HCT116 (cell line): Measurements from ENCODE around the gene DOP1B. TPM values are rescaled to one million over a fixed set of nuclear protein-coding genes. Genes with fewer than 3 reads are reported as not detected.
"Not testable (repeated sequence)": the region's sequence is repeated elsewhere in the genome, so short reads cannot be mapped to it uniquely, and the experiment has no call there.

Experiments
- ATAC-seq: fragments of 200-7000 bp; cut with Tn5 transposase; 2 replicates; pipeline ENCODE4 v1.9.1; 2020; ENCODE audit warnings: mild to moderate bottlenecking, moderate library complexity
- BruUV-seq: library from RNA; stranded (reverse); fragments of 400-500 nt; replicated peaks from 2 replicates; lab custom pipeline; 2021; lab: Mats Ljungman, UMichigan
- CTCF ChIA-PET: fragments of 300-600 bp; sonication (Branson Sonifier 250); formaldehyde crosslinking; loops from one replicate; lab custom pipeline; 2021; ENCODE audit warnings: antibody characterized with exemption; lab: Charles Lee
- POLR2A ChIA-PET: fragments of 300-600, 350-600 bp; sonication (Branson Sonifier 250); formaldehyde crosslinking; loops from one replicate; lab custom pipeline; 2021; ENCODE audit warnings: antibody characterized with exemption; lab: Charles Lee
- RAD21 ChIA-PET, 2 experiments: fragments of 300-600 bp; sonication (Branson Sonifier 250); formaldehyde crosslinking; loops; one replicate each; lab custom pipeline; 2023; ENCODE audit warnings: low total read pairs in 2 of 2; ENCODE audit not compliant: uncharacterized antibody in 2 of 2, unreplicated experiment in 2 of 2, low non-redundant PET in 1 of 2; lab: Charles Lee
- DNase-seq: peaks from one replicate; pipeline ENCODE4 v3.0.0-alpha.2; 2010; ENCODE audit warnings: low read depth, low spot score
- H2AFZ ChIP-seq: fragments of 200-600 bp; shearing (Covaris generic), sonication (generic); 2 replicates; pipeline ENCODE4 v1.6.1; 2017; ENCODE audit warnings: low read depth, mixed run types, mixed read lengths, antibody characterized with exemption, low read length; ENCODE audit not compliant: poor library complexity, severe bottlenecking
- H3K27ac ChIP-seq: 2 replicates; pipeline ENCODE4 v1.5.1; 2012; ENCODE audit warnings: low read depth, low read length
- H3K27me3 ChIP-seq: fragments of 200-600 bp; sonication (generic); 2 replicates; pipeline ENCODE4 v1.6.1; 2016; ENCODE audit warnings: mixed run types, low read length, mixed read lengths; ENCODE audit not compliant: insufficient read depth
- H3K36me3 ChIP-seq, 2 experiments: fragments of 200-500 bp in 1 of 2; fragments of 200-600 bp in 1 of 2; sonication (Bioruptor generic) in 1 of 2; sonication (generic) in 1 of 2; 2 replicates each; pipeline versions ENCODE4 v1.5.1 to v1.6.1; 2014 to 2016; ENCODE audit warnings: low read length in 2 of 2, inconsistent platforms in 1 of 2, mixed read lengths in 1 of 2, mixed run types in 1 of 2; ENCODE audit not compliant: insufficient read depth in 2 of 2, control insufficient read depth in 1 of 2
- H3K4me1 ChIP-seq, 2 experiments: fragments of 200-600 bp in 1 of 2; sonication (generic) in 1 of 2; 2 replicates each; pipeline versions ENCODE4 v1.5.1 to v1.6.1; 2012 to 2017; ENCODE audit warnings: low read length in 2 of 2, inconsistent platforms in 1 of 2, mild to moderate bottlenecking in 1 of 2, mixed read lengths in 1 of 2, mixed run types in 1 of 2, moderate library complexity in 1 of 2; ENCODE audit not compliant: insufficient read depth in 2 of 2, control insufficient read depth in 1 of 2
- H3K4me2 ChIP-seq: fragments of 200-600 bp; sonication (generic); 2 replicates; pipeline ENCODE4 v1.6.1; 2017; ENCODE audit warnings: mixed run types, low read length, mixed read lengths
- H3K4me3 ChIP-seq, 2 experiments: fragments of 200-600 bp in 1 of 2; sonication (generic) in 1 of 2; replicated peaks in 1 of 2; 2 replicates each; pipeline ENCODE4 v1.5.1; 2011 to 2016; ENCODE audit warnings: low read length in 2 of 2, control low read depth in 1 of 2, low read depth in 1 of 2, mild to moderate bottlenecking in 1 of 2, mixed read lengths in 1 of 2, mixed run types in 1 of 2
- H3K79me2 ChIP-seq: fragments of 200-600 bp; sonication (generic); 2 replicates; pipeline ENCODE4 v1.6.1; 2017; ENCODE audit warnings: mild to moderate bottlenecking, mixed run types, low read length, moderate library complexity, mixed read lengths; ENCODE audit not compliant: insufficient read depth
- H3K9ac ChIP-seq: fragments of 200-600 bp; sonication (generic); 2 replicates; pipeline ENCODE4 v1.6.1; 2016; ENCODE audit warnings: low read length, mixed read lengths
- H3K9me2 ChIP-seq: fragments of 200-600 bp; sonication (generic), shearing (Covaris generic); 2 replicates; pipeline ENCODE4 v1.6.1; 2017; ENCODE audit warnings: mixed run types, mild to moderate bottlenecking, moderate library complexity; ENCODE audit not compliant: insufficient read depth
- H3K9me3 ChIP-seq, 2 experiments: fragments of 200-500 bp in 1 of 2; fragments of 200-600 bp in 1 of 2; sonication (Bioruptor generic) in 1 of 2; sonication (generic) in 1 of 2; 2 replicates each; pipeline ENCODE4 v1.6.1; 2014 to 2017; ENCODE audit warnings: low read length in 2 of 2, mixed read lengths in 2 of 2, inconsistent platforms in 1 of 2, low read depth in 1 of 2, mild to moderate bottlenecking in 1 of 2, mixed run types in 1 of 2, moderate library complexity in 1 of 2; ENCODE audit not compliant: control insufficient read depth in 1 of 2, insufficient read depth in 1 of 2
- H4K20me1 ChIP-seq: fragments of 200-600 bp; sonication (generic), shearing (Covaris generic); 2 replicates; pipeline ENCODE4 v1.6.1; 2017; ENCODE audit warnings: mixed run types, mild to moderate bottlenecking, moderate library complexity; ENCODE audit not compliant: insufficient read depth
- CBX3 ChIP-seq: IDR thresholded peaks from 2 replicates; pipeline ENCODE4 v1.6.1; 2012; ENCODE audit warnings: low read depth
- CTCF ChIP-seq, 3 experiments: fragments of 200-600 bp in 1 of 3; sonication (generic) in 1 of 3; IDR thresholded peaks in 2 of 3; conservative IDR thresholded peaks in 1 of 3; 2 replicates each; pipeline ENCODE4 v1.5.1; 2012 to 2017; ENCODE audit warnings: low read depth in 2 of 3, low read length in 2 of 3, antibody characterized with exemption in 1 of 3, borderline replicate concordance in 1 of 3, control low read depth in 1 of 3, mild to moderate bottlenecking in 1 of 3, mixed read lengths in 1 of 3, mixed run types in 1 of 3, moderate library complexity in 1 of 3; ENCODE audit not compliant: insufficient read depth in 1 of 3
- ELF1 ChIP-seq: IDR thresholded peaks from 2 replicates; pipeline ENCODE4 v1.6.1; 2012; ENCODE audit warnings: low read depth, borderline replicate concordance
- EZH2 ChIP-seq: fragments of 200-600 bp; sonication (generic); IDR thresholded peaks from 2 replicates; pipeline ENCODE4 v1.6.1; 2017; ENCODE audit warnings: antibody characterized with exemption, mixed run types
- FOSL1 ChIP-seq: IDR thresholded peaks from 2 replicates; pipeline ENCODE4 v1.6.1; 2012; ENCODE audit warnings: low read depth
- JUND ChIP-seq: IDR thresholded peaks from 2 replicates; pipeline ENCODE4 v1.6.1; 2012
- MAX ChIP-seq: IDR thresholded peaks from 2 replicates; pipeline ENCODE4 v1.6.1; 2012
- POLR2A ChIP-seq: IDR thresholded peaks from 2 replicates; pipeline ENCODE4 v1.7.0; 2011; ENCODE audit warnings: borderline replicate concordance; ENCODE audit not compliant: insufficient read depth, insufficient read length; ENCODE audit errors: extremely low read depth
- POLR2AphosphoS5 ChIP-seq: IDR thresholded peaks from 2 replicates; pipeline ENCODE4 v1.6.1; 2011; ENCODE audit warnings: mild to moderate bottlenecking, low read depth, low read length, moderate library complexity
- RAD21 ChIP-seq: IDR thresholded peaks from 2 replicates; pipeline ENCODE4 v1.6.1; 2012; ENCODE audit warnings: low read depth, mild to moderate bottlenecking
- SP1 ChIP-seq: IDR thresholded peaks from 2 replicates; pipeline ENCODE4 v1.6.1; 2012; ENCODE audit warnings: low read depth
- SRF ChIP-seq: IDR thresholded peaks from 2 replicates; pipeline ENCODE4 v1.6.1; 2012; ENCODE audit warnings: low read depth
- TCF7L2 ChIP-seq: IDR thresholded peaks from 2 replicates; pipeline ENCODE4 v1.7.0; 2011; ENCODE audit warnings: borderline replicate concordance, inconsistent platforms; ENCODE audit not compliant: insufficient read depth, insufficient read length; ENCODE audit errors: extremely low read depth
- YY1 ChIP-seq: IDR thresholded peaks from 2 replicates; pipeline ENCODE4 v1.6.1; 2011; ENCODE audit warnings: low read length, low read depth, moderate library complexity, mild to moderate bottlenecking; ENCODE audit not compliant: insufficient replicate concordance; ENCODE audit errors: extremely low read depth
- ZBTB33 ChIP-seq: IDR thresholded peaks from 2 replicates; pipeline ENCODE4 v1.6.1; 2011; ENCODE audit warnings: mild to moderate bottlenecking, low read length, moderate library complexity; ENCODE audit not compliant: insufficient replicate concordance; ENCODE audit errors: extremely low read depth
- ZNF274 ChIP-seq: fragments of 200-500 bp; sonication (Bioruptor generic); IDR thresholded peaks from 2 replicates; pipeline ENCODE4 v1.6.1; 2014; ENCODE audit warnings: mild to moderate bottlenecking, low read depth, low read length, inconsistent platforms
- intact Hi-C: fragments of 100-400 bp; cut with micrococcal nuclease; formaldehyde crosslinking; loops from 2 replicates; pipeline ENCODE4 v1.10.0; 2022
- total RNA-seq: library from RNA; stranded (reverse); gene quantifications from one replicate; pipeline ENCODE4 v1.2.1, GENCODE V29; 2021; ENCODE audit not compliant: unreplicated experiment

DOP1B gene
- total RNA-seq, 1 experiment from 2014 or later, result 15.4 TPM

GRCh38 chr21:36141513-36141925 lies 15.1 kb upstream of the DOP1B start:
- intact Hi-C loops, result loop anchor here (1.0 to 2.0 kb wide), 2 partner anchors 68 to 189 kb away; no protein-coding TSS in a partner anchor
- TF ChIP-seq MAX (peak; percentile 57), EZH2 (no peak), YY1 (peak; percentile 11), CBX3 (peak; percentile 63; the same call in 1 of the 2 replicates), TCF7L2 (peak; percentile 92), POLR2A (no peak), RAD21 (peak; percentile 95), ELF1 (no peak), ZBTB33 (no peak), SP1 (peak; percentile 66), ZNF274 (no peak), JUND (peak; percentile 80), CTCF (IDR thresholded peaks at IDR 0.05 in 2 of 3, conservative IDR thresholded peaks at IDR 0.05 in 1 of 3; ENCODE audit: borderline replicate concordance in 1 of 3, insufficient read depth in 1 of 3, low read depth in 2 of 3, low read length in 2 of 3) (peak; percentile 75 to 94 (median 89)), FOSL1 (peak; percentile 87), SRF (0 out of 2 replicates have a peak, but pooled peaks have one; percentile 46), POLR2AphosphoS5 (peak; percentile 57; the same call in 1 of the 2 replicates)
- TF ChIP-seq, all 23 proteins: peak for 11
- no peaks in the 10 kb centered on the region for H3K79me2 ChIP-seq
- peaks cover 13 to 26% of the 10 kb centered on the region in 2 experiments for H3K4me1 ChIP-seq
- H4K20me1 ChIP-seq, result no peaks in the 10 kb centered on the region
- DNase-seq (peak; percentile 98), ATAC-seq (peak; percentile 99)
- H3K9me3 ChIP-seq, result no peaks in the 10 kb centered on the region
- H3K9me2 ChIP-seq, result no peaks in the 10 kb centered on the region
- H3K27ac ChIP-seq, result peak overlapping the region; percentile 52
- ChIA-PET RAD21 (interaction anchor here (0.6 to 1.2 kb wide), 3 partner anchors 14 to 289 kb away, joined by 3 read pairs; no protein-coding TSS in a partner anchor), POLR2A (interaction anchor here (0.9 kb wide), 2 partner anchors 68 to 178 kb away, joined by 3 read pairs; partner anchors contain the start of gene MORC3), CTCF (interaction anchor here (0.6 to 3.4 kb wide), 9 partner anchors 9 to 775 kb away, joined by 3 to 19 read pairs (median 3); no protein-coding TSS in a partner anchor)
- H3K4me3 ChIP-seq, result peak overlapping the region in 1 of 2 experiments; percentile 28; a peak in 3 of 4 replicates
- peak overlapping the region; percentile 66 for H3K4me2 ChIP-seq
- 0 out of 2 replicates have a peak overlapping the region, but pooled peaks have one; percentile 18 for H3K9ac ChIP-seq
- H2AFZ ChIP-seq, result peak overlapping the region; percentile 40
- no peaks in the 10 kb centered on the region for H3K36me3 ChIP-seq
- no peaks in the 10 kb centered on the region for H3K27me3 ChIP-seq
- BruUV-seq, result no TSS peak

- intact Hi-C loops, H3K36me3 ChIP-seq, H4K20me1 ChIP-seq, H2AFZ ChIP-seq, POLR2A ChIA-PET, DNase-seq, H3K4me2 ChIP-seq, BruUV-seq, H3K9me3 ChIP-seq, H3K79me2 ChIP-seq, H3K9ac ChIP-seq, H3K9me2 ChIP-seq, H3K4me3 ChIP-seq, RAD21 ChIA-PET, CTCF ChIA-PET, ATAC-seq, H3K27ac ChIP-seq, H3K27me3 ChIP-seq: not testable (repeated sequence)
- peaks cover 13 to 25% of the 10 kb centered on the region in 2 experiments for H3K4me1 ChIP-seq
These were observed 12.4 kb upstream of the DOP1B start for GRCh38 chr21:36144233-36144632.
